KBM-7 (cell line): ENCODE results near the gene GALK2.
A peak's percentile ranks its signal among the peaks of the same experiment; 100 is the strongest.

Experiments used
- DNase-seq: peaks from one replicate; pipeline ENCODE4 v3.0.0-alpha.2; 2015
- in situ Hi-C: fragments of 300-500 bp; cut with MboI; formaldehyde crosslinking; loops from 2 replicates; pipeline ENCODE4 v1.14.3; 2020; ENCODE audit warnings: low sequenced_read_pairs, low pct_unique_long_range_greater_than_20kb, mixed read lengths

The GALK2 gene

GRCh38 chr15:49169880-49170597 lies at the start of gene GALK2:
GALK2 (plus strand) TSS chr15:49170247; CDS start chr15:49170323, 76 bp downstream.
- DNase-seq = peak; percentile 97
- in situ Hi-C loops = no loop called here

- in situ Hi-C loops = no loop called here
- DNase-seq = no peak
Observed at GRCh38 chr15:49120832-49121231, 49.2 kb upstream of the GALK2 start.

GRCh38 chr15:49121901-49122300 lies 48.1 kb upstream of the GALK2 start:
- in situ Hi-C loops = no loop called here
- DNase-seq = no peak

- in situ Hi-C loops = no loop called here
Observed at GRCh38 chr15:49122541-49123062, 47.4 kb upstream of the GALK2 start.

GRCh38 chr15:49124371-49124770 lies 45.7 kb upstream of the GALK2 start:
- in situ Hi-C loops = no loop called here
- no peak for DNase-seq

More at GRCh38 chr15:49122541-49123062, 47.4 kb upstream of the GALK2 start:
- no peak for DNase-seq

- DNase-seq = no peak
- in situ Hi-C loops = no loop called here
Observed at GRCh38 chr15:49131403-49131802, 38.6 kb upstream of the GALK2 start.

- no peak for DNase-seq
- in situ Hi-C loops = no loop called here
Observed at GRCh38 chr15:49134683-49135341, 35.2 kb upstream of the GALK2 start.

GRCh38 chr15:49135342-49135857 lies 34.6 kb upstream of the GALK2 start:
- DNase-seq = no peak
- in situ Hi-C loops = no loop called here

GRCh38 chr15:49135911-49136310 lies 34.1 kb upstream of the GALK2 start:
- no peak for DNase-seq
- in situ Hi-C loops = no loop called here

- DNase-seq = no peak
- in situ Hi-C loops = no loop called here
Observed at GRCh38 chr15:49137861-49138260, 32.2 kb upstream of the GALK2 start.

- in situ Hi-C loops = no loop called here
- peak; percentile 46 for DNase-seq
Observed at GRCh38 chr15:49145651-49146609, 24.1 kb upstream of the GALK2 start.

GRCh38 chr15:49148298-49148697 lies 21.7 kb upstream of the GALK2 start:
- in situ Hi-C loops = no loop called here

GRCh38 chr15:49148727-49149126 lies 21.3 kb upstream of the GALK2 start:
- DNase-seq = no peak
- in situ Hi-C loops = no loop called here

More at GRCh38 chr15:49148298-49148697, 21.7 kb upstream of the GALK2 start:
- no peak for DNase-seq

- DNase-seq = no peak
- in situ Hi-C loops = no loop called here
Observed at GRCh38 chr15:49151831-49152230, 18.2 kb upstream of the GALK2 start.

- in situ Hi-C loops = no loop called here
- no peak for DNase-seq
Observed at GRCh38 chr15:49152552-49153312, 17.3 kb upstream of the GALK2 start.

GRCh38 chr15:49154359-49154758 lies 15.7 kb upstream of the GALK2 start:
- DNase-seq = no peak
- in situ Hi-C loops = no loop called here

GRCh38 chr15:49154799-49155109 lies 15.3 kb upstream of the GALK2 start:
- DNase-seq = no peak
- in situ Hi-C loops = no loop called here

- peak; percentile 99 for DNase-seq
- in situ Hi-C loops = no loop called here
Observed at GRCh38 chr15:49155110-49155833, 14.8 kb upstream of the GALK2 start, which contains the start of gene COPS2. COPS2 (minus strand) TSS chr15:49155599; CDS start chr15:49155578, 21 bp downstream.
